GM13976 (cell line): ENCODE results near the gene THNSL1.

Experiments
- DNase-seq: peaks from one replicate; pipeline ENCODE4 v3.0.0; 2012; ENCODE audit warnings: low spot score
- in situ Hi-C: fragments of 300-500 bp; cut with MboI; formaldehyde crosslinking; loops from one replicate; pipeline ENCODE4 v1.12.0; 2022; ENCODE audit warnings: low sequenced_read_pairs, mixed read lengths, inconsistent platforms; ENCODE audit not compliant: unreplicated experiment
- TF ChIP-seq, protein P1 (sequence below): IDR thresholded peaks from 2 replicates; pipeline ENCODE4 v1.5.1; 2012; ENCODE audit warnings: borderline replicate concordance, mild to moderate bottlenecking; ENCODE audit not compliant: insufficient read depth; ENCODE audit errors: extremely low read depth, missing control alignments, control extremely low read depth

The THNSL1 gene

DNA sequence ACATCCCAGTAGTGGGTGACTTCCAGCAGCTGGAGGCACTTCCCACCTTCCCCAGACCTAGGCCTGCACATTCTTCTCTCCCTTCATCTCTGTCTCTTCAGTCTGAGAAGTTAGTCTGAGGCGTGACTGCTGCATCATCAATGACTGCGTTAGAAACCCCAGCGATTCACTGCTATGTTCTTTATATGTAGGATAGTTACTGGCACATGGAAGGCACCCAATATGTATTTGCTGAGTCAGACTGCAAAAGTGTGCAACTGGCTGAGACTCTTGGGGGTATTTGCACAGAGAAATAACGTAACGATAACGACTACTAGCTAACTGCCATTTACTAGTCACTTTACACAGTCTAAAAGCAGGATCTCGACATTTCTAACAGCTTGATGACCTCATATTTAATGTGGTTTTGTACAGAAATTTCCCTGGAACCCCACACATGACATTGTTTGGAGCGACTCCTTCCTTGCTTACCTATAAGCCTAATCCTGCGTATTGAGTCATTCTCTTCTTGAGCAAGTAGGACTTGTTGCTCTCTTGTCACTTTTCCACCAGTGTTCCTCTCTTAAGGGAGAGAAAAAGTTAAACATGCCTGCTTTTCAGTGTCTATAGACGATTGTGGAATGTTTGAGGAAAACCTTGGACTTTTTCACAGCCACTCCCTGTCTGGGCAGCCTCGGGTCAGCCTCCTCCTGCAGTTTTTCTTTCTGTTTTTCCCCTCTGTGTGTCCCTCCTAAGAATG is 45.5 kb downstream of the THNSL1 start:
- in situ Hi-C loops: no loop called here
- no peak for DNase-seq
- TF ChIP-seq, protein P1, sequence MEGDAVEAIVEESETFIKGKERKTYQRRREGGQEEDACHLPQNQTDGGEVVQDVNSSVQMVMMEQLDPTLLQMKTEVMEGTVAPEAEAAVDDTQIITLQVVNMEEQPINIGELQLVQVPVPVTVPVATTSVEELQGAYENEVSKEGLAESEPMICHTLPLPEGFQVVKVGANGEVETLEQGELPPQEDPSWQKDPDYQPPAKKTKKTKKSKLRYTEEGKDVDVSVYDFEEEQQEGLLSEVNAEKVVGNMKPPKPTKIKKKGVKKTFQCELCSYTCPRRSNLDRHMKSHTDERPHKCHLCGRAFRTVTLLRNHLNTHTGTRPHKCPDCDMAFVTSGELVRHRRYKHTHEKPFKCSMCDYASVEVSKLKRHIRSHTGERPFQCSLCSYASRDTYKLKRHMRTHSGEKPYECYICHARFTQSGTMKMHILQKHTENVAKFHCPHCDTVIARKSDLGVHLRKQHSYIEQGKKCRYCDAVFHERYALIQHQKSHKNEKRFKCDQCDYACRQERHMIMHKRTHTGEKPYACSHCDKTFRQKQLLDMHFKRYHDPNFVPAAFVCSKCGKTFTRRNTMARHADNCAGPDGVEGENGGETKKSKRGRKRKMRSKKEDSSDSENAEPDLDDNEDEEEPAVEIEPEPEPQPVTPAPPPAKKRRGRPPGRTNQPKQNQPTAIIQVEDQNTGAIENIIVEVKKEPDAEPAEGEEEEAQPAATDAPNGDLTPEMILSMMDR: no peak

DNA sequence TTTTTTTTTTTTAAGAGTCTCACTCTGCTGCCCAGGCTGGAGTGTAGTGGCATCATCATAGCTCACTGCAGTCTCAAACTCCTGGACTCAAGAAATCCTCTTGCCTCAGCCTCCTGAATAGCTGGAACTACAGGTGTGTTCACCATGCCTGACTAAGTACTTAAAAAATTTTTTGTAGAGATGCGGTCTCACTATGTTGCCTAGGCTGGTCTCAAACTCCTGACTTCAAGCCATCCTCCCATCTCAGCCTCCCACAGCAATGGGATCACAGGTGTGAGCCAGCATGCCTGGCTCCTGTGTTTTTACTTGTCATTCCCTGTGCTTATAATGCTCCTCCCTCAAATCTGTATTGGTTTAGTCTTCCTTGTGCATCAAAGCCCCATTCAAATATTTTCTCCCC is 46.7 kb downstream of the THNSL1 start:
- TF ChIP-seq, protein P1: no peak
- in situ Hi-C loops: no loop called here
- no peak for DNase-seq

DNA sequence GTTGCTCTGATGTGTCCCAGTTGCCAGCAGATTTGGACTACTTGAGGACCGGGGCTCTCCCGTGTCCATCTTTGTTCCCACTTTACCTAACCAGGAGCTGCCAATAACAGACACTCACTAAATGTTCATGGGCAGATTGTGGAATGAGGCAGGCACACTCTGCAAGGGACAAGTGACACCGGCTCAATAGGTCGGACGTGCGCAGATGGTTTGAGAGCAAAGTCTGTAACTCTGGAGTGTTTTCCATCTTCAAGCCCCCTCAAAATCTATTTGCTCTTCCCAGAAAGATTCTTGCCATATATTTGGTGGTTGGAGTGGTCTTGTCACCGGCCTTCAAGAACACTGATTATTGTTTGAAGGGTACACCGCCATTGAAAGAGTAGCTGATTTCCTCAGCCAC is 47.2 kb downstream of the THNSL1 start:
- in situ Hi-C loops: no loop called here
- TF ChIP-seq, protein P1: no peak
- no peak for DNase-seq

DNA sequence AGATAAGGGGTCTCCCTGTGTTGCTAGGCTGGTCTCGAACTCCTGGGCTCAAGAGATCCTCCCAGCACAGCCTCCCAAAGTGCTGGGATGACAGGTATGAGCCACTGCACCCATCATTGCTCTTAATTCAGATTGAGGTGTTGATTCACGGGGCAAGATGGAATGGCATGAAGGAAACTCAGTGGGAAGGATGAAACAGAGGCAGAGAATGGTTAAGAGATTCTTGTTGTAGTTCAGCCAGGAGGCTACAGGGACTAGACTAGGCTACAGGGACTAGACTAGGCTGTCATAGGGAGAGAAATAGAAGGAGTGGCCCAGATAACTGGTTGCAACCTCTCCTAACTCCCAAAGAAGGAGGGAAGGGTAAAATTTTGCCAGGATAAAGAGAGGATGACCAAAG is 48.0 kb downstream of the THNSL1 start:
- TF ChIP-seq, protein P1: no peak
- in situ Hi-C loops: no loop called here
- no peak for DNase-seq

DNA sequence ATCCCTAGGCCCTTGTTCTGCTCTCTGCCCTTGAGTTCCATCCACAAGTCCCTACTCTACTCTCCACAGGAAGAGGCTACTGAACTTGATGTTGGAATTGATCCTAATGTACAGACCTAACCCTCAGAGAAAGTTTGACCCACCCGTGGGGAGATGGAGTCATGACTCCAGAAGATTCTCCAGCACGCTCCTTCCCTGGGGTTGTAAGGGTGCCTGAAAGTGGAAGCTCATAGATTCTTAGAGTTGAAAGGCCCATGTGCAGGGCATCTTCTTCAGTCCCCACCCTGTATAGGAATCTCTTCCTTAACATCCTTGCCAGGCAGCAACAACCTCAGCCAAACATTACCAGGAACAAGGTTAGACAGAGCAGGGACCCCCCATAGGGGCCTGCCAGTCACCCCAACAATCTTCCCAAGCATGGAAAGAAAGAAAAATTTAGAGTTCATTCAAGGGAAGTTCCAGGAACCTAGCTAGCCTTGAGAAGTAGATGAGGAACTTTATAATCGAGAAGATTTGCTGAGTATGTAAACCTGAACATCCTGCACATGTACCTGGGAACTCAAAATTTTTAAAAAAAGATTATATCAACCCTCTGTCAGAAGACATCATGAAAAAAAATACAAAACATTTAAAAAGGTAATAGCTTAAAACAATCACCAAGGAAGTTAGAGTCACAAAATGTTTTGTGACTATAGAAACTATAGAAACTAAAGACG is 49.5 kb downstream of the THNSL1 start:
- in situ Hi-C loops: no loop called here
- no peak for DNase-seq
- TF ChIP-seq, protein P1: no peak

DNA sequence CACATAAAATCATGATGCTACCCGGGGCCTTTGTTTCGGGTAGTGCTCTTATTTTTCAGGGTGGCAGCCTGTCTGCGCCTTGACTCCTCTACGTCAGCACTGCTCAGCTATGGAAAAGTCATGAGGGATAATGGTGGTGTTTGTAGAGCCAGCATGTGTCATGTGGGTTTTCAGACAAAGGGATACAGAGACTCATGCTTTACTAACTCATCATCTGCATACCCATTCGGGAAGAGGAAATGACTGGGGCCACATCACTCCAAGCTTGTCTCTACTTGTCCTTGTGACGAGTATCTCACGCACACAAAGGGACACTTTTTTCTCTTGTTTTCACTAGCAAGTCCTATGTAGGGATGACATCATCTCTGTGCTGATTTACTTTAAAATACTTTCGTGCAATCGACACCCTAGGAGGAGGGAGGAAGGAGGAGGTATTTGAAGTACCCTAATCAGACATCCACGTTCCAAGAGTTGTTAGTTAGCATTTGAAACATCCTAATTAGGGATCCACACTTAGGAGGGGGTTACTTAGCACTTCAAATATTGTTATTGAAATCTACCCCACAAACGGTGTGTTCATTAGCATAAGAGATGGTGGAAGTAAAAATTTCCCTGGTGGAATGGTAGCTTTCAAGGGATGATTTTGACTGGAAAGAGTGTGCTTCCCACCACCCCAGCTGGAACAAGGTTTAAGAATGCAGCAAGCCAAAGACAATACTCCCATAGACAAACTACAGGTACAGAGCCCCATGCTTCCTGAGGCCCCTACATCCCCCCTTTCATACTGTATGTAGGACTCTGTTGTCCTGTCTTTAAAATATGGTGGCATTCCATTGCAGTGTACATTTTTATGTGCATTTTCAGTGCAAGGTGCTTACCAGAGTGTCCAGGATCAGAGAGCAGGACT is 52.0 kb downstream of the THNSL1 start:
- in situ Hi-C loops: no loop called here
- TF ChIP-seq, protein P1: no peak
- no peak for DNase-seq
